Hindlimb muscle (tissue), 1 donor: Measurements from ENCODE around the gene CDH22. TPM values are rescaled to one million over a fixed set of nuclear protein-coding genes. Genes with fewer than 3 reads are reported as not detected.

Experiments used
- DNase-seq: peaks from one replicate; pipeline ENCODE4 v3.0.0-alpha.2; 2013
- polyA plus RNA-seq: library from polyadenylated mRNA; unstranded; fragments of 120-200 nt; gene quantifications from one replicate; pipeline ENCODE4 v1.2.1, GENCODE V29; 2013; ENCODE audit not compliant: insufficient read length

Gene CDH22, protein sequence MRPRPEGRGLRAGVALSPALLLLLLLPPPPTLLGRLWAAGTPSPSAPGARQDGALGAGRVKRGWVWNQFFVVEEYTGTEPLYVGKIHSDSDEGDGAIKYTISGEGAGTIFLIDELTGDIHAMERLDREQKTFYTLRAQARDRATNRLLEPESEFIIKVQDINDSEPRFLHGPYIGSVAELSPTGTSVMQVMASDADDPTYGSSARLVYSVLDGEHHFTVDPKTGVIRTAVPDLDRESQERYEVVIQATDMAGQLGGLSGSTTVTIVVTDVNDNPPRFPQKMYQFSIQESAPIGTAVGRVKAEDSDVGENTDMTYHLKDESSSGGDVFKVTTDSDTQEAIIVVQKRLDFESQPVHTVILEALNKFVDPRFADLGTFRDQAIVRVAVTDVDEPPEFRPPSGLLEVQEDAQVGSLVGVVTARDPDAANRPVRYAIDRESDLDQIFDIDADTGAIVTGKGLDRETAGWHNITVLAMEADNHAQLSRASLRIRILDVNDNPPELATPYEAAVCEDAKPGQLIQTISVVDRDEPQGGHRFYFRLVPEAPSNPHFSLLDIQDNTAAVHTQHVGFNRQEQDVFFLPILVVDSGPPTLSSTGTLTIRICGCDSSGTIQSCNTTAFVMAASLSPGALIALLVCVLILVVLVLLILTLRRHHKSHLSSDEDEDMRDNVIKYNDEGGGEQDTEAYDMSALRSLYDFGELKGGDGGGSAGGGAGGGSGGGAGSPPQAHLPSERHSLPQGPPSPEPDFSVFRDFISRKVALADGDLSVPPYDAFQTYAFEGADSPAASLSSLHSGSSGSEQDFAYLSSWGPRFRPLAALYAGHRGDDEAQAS
- 0.35 TPM for polyA plus RNA-seq

DNA sequence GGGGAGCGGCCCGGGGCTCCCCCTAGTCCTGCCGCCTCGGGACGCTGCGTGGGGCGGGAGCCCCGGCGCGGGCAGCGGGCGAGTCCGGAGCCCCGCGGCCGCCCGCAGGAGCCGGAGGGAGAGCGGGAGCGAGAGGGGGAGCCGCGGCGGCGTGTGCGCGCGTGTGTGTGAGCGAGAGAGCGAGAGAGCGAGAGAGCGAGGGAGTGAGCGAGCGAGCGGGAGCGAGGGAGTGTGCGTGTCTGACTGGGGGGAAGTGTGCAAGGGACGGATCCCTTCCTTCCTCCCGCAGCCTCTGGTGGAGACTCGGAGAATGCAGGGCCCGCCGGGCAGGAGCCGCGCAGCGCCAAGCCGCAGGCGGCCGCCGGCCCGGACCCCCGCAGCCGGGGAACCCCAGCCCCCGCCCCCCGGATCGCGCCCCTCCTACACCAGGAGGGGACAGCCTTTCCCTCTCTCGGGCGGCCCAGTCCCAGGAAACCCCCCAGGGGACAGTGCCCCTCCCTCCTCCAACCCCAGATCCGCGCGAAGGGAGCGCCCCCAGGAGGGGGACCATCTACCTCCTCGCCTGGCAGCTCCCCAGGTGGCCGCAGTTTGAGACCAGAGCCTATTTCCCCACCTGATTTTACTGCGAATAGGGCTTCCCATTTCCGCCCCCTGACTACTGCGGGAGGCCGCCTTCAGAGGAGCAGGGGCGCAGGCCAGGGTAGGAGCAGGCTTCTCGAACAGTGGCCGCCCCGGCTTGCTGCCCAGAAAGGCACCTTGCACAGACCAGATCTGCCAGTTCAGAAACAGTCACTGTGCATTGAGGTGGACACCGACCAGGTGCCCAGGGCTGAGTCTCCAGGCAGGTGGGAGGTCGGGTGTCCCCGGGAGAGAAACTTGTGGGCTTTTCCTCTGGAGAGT lies at the start of gene CDH22:
CDH22 (minus strand) TSS at position 241 of the 900 bp plus-strand sequence. CDS start 57,204 bp downstream, outside the sequence.
- DNase-seq = peak; percentile 54

DNA sequence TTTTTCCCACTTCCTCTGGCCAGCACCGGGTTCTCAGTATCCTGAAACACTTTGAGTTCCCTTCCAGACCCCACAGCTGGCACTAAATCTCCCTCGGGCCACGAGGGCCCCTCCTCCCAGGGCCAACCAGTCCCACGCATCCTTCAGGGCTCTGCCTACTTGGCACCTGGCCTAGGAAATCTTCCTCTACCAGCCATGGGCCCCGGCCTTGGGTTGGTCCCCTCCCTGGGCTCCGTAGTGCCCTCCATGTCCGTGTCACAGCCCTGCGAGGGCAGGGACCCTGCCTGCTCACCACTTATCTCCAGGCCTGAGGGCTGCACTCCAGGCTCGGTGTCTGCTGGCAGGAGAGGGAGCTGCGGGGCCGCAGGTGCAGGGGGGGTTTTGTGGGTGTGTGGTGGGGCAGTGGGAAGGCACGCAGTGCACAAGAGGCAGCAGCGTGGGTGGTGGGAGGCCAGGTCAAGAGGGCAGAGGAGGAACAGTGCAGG lies 48.8 kb upstream of the CDH22 start:
- no peak for DNase-seq

DNA sequence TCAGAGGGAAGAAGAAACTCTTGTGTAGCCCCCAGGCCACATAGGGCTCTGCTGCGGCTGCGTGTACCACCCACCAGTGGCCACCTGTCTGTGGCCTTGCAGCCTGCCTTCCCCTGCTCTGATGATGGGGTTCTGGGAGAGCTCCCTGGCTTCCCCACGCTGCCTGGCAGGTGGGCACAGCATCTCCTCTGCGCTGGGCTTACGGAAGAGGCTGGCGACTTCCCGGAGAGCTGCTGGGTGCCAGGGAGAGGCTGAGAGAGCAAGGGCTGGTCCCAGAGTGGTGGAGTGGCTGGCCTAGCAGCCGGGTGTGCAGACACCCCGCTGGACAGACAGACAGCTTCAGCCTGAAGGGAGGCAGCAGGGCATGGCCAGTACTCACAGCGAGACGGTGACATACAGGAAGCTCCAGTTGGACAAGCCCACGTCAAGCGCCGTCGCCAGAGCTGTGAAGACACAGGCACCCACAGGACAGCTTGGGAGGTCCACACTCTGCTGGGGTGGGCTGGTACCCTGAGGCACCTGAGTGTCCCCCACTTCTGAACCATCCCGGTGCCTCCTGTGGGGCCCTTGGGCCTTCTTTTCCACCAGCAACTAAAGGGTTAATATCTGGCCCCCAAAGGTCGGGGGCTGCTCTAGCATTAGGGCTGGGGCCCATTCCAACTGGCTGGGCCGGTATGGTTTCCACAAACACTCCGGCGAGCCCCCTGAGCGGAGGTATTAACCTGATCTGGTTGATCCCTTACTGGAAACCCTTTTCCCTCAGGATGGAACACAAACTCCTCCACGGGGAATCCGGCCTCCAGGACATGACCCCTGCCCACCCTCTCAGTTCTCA lies 48.1 kb upstream of the CDH22 start:
- no peak for DNase-seq

DNA sequence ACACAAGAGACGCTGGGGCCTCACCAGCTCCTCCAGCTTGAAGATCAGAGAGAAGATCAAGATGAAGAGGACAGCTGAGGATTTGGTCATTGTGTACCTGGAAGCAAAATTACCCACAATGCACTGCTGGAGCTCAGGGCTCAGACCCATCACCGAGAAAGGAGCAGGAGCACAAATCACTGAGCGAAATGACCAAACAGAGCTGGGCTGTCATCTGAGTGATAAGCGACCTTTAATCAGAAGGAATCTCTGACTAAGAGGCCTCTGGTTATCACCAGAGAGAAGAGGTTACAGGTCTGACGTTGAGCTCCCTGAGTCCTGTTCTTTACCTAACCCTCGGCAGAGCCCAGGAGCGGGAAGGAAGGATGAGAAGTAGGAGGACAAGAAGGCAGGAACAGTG lies 47.5 kb upstream of the CDH22 start:
- no peak for DNase-seq

DNA sequence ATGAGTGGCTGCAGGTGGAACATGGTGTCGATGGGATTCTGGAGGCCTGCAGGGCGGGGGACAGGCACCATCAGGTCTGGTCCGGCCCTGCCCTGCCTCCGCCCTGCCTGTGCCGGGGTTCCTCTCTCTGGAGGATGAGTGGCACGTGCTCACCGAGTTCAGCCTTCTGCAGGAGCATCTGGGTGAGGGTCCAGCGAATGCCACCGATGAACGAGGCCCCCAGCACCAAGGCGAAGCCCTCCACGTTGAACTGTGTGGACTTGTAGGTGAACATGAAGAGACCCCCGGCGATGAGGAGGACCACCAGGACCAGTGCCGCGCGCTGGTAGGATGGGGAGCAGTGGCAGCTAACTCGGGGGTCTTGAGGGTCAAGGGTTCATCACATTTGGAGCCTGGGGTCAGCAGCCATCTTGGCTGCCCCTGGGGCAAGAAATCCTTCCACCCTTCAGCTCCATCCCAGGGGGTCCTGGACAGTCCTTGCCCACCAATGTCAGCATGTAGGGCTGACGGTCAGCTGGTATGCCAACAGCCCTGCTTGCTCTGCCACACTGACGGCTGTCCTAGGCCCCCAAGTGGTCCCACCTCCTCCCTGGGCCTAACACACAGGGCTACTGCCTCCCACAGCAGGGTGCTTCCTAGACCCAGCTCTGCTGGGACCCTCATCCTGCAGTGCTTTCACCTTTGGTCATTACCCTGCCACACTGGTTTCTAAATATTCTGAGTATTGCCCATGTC lies 46.8 kb upstream of the CDH22 start:
- no peak for DNase-seq

DNA sequence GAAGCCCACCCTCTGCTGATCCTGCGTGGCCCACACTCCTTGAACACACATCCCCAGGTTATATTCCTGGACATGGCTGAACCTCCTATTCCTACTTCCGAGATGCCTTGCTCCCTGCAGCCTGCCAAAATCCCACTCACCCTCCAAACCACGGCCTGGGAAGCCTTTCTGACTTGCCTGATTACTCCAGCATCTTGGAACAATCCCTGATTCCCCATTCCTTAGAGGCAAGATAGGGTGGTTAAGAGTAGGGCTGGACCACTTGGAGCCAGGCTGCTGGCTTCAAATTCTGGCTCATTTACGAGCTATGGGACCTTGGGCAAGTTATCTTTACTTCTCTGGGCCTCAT lies 45.9 kb upstream of the CDH22 start:
- DNase-seq = no peak

DNA sequence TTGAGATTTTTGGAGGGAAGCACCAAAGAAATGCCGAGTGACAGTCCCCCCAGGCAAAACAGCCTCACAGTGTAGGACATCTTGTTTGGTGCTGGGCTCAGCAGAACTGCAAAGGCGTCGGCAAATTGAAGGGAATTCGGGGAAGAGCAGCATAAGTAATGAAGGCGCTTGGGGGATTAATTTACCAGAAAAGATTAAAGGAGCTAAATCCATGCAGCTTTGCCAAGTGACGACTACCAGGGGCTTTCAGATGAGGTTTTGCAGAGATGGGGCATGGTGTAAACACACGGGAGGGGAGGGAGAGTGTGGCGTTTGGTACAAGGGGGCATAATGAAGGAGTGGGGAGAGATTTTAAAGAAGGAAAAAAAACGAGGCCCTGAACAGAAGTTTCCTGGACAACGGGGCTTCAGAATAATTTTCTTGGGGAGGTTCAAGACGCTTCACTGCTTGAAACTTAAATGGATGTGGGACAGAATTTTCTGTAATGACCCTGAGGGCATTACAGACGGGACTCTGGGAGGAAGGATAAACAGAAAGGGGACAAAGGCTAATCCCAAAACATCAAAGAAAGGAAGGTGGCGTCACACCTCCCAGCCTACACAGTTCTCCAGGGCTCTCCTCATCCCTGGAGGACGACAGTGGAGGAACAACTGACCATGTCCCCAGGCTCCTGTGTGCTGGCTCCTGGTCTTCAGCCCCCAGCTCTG lies 45.4 kb upstream of the CDH22 start:
- no peak for DNase-seq

DNA sequence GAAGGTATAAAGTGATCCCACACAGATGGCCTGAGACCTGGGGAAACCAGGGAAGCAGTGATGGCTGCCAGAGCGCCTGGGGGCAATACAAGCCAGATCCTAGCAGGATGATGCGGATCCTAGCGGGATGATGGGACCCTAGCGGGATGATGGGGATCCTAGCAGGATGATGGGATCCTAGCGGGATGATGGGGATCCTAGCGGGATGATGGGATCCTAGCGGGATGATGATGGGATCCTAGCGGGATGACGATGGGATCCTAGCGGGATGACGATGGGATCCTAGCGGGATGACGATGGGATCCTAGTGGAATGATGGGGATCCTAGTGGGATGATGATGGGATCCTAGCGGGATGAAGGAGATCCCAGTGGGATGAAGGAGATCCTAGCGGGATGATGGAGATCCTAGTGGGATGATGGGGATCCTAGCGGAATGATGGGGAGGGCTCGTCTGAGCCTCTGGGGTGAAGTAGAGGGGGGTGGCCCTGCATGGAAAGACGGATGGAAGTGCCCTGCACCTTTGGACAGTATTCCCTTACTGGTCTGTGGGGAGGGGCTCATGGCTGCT lies 44.2 kb upstream of the CDH22 start:
- no peak for DNase-seq

DNA sequence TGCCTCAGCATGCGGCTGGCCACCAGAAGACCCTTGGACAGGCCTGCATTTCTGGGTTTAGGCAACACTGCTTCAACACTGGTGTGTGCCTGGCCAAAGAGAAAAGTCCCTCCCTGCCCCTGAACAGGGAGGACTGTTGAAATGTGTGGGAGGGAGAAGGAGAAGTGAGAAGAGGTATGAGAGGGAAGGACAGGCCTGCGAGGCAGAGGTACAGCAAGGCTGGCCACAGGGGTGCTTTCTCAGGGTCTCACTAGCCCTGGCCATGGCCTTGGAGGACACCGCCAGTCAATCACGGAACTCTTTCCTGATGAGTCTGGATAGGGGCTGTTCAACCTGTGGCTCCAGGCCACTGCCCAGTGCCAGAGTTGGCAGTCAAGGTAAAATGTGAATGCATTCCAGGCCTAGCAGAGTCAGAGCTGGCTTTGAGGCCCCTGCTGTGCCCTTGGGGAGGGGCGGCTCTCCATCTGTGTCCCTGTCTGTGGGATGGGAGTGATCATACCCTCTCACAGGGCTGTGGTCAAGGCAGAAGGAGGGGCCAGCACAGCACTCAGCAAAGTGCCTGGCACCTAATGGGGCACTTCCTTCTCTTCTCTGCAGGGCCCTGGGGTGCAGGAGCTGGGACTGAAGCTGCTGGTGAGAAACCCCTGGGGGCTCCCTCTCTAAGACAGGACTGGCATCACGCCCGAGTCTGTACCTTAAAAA lies 43.2 kb upstream of the CDH22 start:
- no peak for DNase-seq

DNA sequence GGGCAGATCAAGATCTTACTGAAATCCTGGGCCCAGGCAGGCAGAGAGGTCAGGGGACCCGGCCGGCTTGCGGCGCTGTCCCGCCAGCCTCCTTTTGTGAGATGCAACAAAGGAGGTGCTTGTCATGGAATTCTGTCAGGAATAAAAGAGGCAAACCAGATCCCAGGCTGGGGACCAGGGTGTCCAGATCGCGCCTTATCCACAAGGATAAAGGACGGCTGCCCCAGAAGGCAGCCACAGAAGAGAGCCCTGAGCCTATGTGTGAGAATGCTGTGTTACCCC lies 42.6 kb upstream of the CDH22 start:
- DNase-seq = no peak

DNA sequence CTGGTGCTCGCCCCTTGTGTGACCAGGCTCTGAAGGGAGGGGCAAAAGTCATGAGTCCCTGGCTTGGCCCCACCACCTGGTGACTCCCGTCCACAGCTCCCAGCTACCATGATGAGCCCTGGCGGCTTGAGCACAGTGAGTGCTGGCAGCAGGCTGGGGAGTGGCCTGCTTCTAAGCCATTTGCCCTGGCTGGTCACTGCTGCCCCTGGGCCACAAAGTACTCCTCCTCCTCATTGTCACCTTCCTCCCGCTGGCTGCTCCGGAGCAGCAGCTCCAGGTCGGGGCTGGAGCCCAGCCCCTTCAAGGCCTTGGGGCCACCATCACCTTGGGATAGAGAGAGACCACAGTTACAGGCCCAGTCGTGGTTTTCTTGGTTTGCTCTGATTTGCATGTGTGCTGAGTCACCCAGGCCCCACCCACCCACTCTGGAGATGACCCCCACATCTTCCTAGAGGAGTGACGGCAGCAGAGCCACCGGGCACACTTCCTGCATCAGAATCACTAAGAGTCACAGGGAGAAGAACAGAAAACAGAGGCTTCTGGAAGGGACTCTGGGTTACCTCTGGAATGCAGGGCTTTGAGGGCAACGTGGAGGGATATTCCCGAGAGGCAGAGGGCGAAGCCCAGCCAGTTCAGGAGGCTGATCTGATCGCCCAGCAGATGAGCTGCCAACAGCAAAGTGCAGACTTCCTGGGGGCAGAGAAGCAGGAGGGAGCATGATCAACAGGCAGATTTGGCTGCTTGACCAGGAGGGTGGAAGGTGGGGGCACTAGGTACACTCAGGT lies 42.1 kb upstream of the CDH22 start:
- DNase-seq = no peak

DNA sequence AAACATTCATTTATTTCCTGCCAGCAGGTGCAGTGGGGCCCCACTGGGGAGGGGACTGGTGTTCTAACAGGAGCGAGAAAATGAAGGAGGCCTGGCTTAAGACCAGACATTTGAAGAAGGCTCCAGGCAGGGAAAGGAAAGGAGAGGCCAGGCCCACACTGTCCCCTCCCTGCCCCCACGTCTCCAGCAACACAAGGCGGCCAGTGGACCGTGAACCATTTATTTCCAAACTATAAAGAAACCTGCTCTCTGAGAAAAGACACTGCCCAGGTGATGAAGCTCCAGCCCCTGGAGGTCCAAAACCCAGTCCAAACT lies 41.4 kb upstream of the CDH22 start:
- DNase-seq = no peak

DNA sequence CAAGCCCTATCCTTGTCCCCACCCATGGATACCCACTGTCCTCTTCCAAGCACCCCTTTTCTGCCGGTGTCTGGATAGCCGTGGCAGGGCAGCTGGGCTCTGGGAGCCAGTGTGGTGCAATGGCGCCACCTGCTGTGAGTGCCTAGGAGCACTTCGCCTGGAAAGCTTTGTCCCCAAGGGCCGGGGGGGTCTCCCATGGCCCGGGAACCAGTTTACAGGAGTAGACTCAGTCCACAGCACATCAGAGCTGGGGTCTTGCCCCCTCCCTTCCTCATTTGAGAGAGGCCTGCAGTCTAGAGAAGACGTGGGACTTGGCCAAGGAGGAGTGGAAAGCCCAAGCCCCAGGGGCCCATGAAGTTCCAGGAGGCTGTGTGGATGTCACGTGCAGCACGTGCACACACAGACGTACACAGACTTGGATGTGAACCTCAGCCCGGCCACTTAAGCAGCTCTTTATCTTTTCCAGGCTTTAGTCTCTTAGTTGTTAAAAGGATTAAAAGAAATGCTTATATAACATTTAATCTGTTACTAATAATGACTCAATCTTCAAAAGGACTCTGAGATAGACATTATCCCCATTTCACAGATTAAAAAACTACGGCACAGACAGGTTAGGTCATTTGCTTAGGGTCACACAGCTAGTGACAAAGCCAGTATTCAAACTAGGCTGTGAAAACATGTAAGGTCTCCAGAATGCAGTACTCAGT lies 40.9 kb upstream of the CDH22 start:
- DNase-seq = peak; percentile 84

DNA sequence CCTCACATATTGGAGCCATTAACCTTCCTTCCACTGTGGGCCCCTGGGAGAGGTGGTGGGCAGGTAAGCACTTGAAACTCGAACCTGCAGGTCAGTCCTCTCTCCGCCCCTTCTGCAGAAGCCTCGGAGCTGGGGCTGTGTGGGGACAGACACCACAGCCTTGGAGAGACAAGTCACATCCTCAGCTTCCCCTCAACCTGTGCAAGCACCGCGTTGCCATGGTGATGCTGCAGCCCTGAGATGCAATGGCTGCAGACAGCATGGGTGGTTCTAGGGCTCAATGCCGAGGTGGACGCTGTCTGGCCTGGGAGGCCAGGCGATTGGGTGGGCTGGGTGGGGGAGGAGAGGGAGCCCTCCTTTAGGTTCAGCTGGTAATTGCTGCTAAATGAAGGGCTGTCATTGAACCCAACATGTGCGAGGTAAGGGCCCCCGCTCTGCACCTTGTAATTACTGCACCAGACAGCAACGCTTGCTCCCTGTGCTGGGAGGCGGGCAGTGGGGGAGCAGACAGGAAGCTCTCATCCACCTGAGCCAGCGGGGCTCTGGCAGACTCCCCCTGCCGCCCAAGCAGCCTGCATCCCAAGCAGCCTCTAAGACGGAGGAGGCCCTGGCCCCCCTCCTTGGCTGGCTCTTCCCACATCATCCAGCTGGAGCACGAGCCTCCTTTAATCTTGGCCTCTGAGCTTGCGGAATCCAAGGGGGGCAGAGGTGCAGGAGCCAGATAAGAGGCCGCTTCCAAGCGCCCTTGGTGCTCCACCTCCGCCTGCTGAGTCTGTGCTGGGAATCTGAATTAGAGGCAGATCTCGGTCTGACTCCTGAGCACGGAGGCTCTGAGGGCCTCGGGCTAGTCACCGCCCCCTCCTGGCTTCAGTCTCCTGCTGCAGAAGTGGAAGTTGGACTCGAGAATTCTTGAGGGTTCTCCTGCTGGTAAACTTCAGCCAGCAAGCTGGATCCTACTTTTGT lies 39.8 kb upstream of the CDH22 start:
- peak; percentile 78 for DNase-seq

DNA sequence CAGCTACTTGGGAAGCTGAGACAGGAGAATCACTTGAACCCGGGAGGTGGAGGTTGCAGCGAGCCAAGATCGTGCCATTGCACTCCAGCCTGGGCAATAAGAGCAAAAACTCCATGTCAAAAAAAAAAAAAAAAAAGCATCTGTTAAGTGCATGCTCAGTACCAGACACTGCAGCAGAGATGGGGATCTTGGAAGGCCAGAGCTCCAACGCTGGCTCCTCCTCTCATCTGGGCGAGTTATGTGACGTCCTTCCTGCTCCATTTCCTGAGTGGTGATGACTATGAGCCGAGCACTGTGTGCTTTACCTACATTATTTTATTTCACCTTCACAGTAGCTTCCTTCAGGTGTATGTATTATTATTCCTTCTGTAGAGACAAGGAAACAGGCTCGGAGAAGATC lies 38.5 kb upstream of the CDH22 start:
- DNase-seq = no peak

DNA sequence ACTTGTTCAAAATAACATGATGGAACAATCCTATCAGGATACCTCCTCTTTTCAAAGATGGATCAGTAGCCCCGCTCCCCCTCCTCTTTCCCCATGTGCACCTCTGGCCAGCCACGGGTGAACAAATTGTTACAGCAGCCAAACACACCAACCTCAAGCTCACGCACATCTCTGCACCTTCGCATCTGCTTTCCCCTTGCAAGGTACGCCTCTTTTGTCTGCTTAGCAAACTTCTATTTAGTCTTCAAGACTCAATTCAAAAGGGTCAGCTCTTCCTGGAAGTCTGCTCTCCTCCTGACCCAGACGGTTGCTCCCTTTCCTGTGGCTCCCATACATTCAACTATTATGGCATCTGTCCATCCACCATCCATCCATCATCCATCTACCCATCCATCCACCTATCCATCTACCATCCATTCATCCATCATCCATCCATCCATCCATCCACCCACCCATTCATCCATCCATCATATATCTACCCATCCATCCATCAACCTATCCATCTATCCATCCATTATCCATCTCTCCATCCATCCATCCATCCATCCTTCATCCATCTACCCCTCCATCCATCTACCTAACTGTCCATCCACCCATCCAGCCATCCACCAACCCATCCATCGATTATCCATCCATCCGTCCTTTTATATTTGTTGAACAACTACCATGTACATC lies 36.3 kb upstream of the CDH22 start:
- DNase-seq = no peak
